HG02870 (cell line): ENCODE measurements around the gene MVK.

Experiments
- ATAC-seq: cut with Tn5 transposase; IDR thresholded peaks from one replicate; pipeline ENCODE4 v1.9.1; 2021; ENCODE audit warnings: mild to moderate bottlenecking, moderate library complexity; ENCODE audit not compliant: unreplicated experiment

MVK gene

GRCh38 chr12:109626378-109627115 lies 53.0 kb downstream of the MVK start:
- ATAC-seq, result no peak

DNA sequence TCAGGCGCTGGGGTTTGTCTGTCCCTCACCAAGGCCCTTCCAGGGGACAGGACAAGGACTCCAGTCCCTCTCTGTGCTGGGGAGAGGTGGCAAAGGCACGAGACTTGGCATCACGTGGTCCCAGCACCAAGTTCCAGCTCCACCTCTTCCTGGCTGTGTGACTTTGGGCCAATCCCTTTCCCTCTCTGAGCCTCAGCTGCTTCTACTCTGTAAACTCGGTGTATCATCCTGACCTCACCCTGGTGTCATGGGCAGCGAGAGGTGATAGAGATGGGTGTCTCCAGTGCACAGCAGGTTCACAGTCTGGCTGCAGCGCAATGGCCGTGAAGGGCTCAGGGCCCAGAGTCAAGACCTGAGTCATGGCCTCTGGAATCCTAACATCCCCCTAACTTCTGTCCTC lies 54.0 kb downstream of the MVK start:
- ATAC-seq, result no peak

DNA sequence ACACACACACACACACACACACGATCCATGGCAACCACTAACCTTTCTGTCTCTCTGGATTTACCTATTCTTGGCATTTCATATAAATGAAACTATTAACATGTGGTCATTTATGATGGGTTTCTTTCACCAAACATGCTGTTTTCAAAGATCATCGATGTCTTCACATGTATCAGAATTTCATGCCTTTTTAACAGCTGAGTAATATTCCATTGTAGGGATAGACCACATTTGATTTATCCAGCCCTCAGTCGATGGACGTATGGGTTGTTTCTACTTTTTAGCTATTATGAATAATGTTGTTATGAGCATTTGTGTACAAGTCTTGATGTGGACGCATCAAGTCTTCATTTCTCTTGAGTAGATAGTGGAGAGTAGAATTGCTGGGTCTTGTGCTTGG lies 56.5 kb downstream of the MVK start:
- no peak for ATAC-seq

DNA sequence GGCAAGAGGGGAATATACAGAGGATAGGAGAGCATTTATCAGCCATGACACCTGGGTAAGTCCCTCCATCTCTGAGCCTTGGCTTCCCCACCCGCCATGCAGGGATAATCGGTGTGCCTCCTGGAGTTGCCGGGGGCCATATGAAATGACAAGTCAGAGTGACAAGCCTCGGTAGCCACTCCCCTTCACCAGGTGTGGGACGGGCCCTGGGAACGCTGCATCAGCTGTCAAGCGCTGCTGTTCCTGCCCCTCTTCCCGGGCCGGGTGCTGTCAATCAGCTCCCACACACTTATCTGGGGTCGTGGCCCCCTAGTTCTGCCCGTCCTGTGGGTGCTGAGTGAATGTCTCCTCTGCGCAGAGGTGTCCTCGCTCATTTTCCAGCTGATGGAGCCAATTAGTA lies 57.2 kb downstream of the MVK start:
- no peak for ATAC-seq

- ATAC-seq, result no peak
Observed at GRCh38 chr12:109631302-109631701, 57.7 kb downstream of the MVK start.

DNA sequence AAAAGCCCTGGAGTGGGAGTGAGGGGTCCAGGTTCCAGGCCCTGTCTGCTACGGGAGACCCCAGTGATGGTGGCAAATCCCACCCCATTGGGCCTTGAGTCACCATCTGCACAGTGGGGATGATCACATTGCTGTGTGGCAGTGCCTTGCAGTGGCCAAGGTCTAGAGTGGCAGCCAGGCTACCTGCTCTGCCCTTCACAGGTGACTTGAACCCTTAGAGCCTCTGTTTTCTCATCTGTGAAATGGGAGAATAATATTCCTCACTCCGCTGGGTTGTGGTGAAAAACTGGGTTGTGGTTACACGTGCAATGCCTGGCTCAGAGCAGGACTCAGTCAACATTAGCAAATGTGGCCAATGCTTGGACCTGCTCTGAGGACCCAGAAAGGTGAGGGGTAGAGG lies 58.2 kb downstream of the MVK start:
- no peak for ATAC-seq

DNA sequence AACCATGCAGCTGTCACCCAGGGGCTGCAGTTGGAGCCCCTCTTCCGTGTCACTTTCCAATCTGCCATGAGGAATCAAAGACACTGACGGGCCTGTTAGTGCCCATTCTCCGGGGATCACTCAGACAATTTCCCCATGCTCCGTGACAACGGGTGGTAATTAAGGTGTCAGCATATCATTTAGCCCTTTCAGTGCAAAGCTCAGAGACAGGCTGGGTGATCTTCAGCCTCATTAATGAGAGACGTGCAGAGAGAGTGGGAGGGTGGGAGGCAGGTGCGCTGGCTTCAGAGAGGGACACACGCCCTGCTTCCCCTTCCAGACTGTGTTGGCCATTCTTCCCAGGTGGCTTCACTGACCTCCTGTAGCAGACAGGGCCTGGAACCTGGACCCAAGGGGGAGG lies 58.7 kb downstream of the MVK start:
- no peak for ATAC-seq

GRCh38 chr12:109635717-109636116 lies 62.1 kb downstream of the MVK start:
- no peak for ATAC-seq

- no peak for ATAC-seq
Observed at GRCh38 chr12:109637348-109637747, 63.8 kb downstream of the MVK start.

DNA sequence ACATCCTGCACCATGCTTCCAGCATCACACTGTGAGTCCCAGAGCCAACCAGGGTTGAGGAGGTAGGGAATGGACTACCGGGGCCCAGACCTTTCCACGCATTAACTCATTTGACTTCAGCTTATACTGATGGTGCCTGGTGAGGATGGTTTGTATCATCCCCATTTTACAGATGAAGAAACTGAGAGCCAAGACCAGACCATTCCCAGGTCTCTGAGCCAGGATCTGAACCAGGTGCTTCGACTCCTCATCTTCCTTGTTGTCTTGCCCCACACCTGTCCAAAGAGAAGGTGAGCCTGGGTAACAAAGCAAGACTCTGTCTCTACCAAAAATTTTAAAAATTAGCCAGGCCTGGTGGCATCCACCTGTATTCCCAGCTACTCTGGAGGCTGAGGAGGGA lies 64.4 kb downstream of the MVK start:
- ATAC-seq, result no peak

GRCh38 chr12:109638735-109639134 lies 65.1 kb downstream of the MVK start:
- ATAC-seq, result no peak

DNA sequence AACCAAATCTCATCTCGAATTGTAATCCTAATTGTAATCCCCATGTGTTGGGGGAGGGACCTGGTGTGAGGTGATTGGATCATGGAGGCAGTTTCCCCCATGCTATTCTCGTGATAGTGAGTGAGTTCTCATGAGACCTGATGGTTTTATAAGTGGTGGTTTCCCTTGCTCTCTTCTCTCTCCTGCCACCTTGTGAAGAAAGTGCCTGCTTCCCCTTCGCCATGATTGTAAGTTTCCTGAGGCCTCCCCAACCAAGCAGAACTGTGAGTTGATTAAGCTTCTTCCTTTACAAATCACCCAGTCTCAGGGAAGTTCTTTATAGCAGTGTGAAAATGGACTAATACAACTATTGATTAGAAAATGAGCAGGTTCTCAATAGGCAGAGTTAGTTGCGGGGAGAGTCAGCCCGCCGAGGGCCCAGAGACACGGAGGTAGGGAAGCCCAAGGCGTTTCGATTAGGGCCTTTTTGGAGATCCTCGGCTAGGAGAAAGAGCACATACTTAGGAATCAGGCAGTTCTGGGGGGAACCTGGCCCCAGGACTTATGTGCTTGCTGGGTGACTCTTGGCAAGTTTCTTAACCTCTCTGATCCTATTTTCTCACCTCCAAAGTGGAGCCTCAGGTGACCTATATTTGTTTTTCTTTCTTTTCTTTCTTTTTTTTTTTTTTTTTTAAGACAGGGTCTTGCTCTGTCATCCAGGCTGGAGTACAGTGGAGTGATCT lies 65.7 kb downstream of the MVK start:
- no peak for ATAC-seq

DNA sequence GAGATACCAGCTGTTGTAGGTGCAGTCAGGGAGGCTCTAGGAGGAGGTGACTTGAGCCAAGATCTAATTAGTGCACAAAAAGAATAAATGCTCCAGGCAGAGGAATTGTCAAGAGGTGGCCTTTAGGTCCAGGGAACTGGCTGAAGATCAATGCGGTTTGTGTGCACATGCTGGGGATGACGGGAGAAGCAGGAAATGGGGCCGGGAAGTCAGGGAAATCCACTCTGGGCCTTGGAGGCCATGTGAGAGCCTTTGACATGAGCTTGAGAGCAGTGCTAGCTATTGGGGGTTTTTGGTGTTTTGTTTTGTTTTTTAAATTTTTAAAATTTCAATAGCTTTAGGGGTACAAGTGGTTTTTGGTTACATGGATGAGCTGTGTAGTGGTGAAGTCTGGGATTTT lies 67.4 kb downstream of the MVK start:
- no peak for ATAC-seq

DNA sequence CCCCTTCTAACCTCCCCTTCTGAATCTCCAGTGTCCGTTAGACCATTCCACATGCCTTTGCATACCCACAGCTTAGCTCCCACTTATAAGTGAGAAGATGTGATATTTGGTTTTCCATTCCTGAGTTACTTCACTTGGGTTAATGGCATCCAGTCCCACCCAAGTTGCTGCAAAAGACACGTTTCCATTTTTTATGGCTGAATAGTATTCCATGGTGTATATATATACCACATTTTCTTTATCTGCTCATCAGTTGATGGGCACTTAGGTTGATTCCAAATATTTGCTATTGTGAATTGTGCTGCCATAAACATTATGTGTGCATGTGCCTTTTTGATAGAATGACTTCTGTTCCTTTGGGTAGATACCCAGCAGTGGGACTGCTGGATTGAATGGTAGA lies 67.8 kb downstream of the MVK start:
- no peak for ATAC-seq

DNA sequence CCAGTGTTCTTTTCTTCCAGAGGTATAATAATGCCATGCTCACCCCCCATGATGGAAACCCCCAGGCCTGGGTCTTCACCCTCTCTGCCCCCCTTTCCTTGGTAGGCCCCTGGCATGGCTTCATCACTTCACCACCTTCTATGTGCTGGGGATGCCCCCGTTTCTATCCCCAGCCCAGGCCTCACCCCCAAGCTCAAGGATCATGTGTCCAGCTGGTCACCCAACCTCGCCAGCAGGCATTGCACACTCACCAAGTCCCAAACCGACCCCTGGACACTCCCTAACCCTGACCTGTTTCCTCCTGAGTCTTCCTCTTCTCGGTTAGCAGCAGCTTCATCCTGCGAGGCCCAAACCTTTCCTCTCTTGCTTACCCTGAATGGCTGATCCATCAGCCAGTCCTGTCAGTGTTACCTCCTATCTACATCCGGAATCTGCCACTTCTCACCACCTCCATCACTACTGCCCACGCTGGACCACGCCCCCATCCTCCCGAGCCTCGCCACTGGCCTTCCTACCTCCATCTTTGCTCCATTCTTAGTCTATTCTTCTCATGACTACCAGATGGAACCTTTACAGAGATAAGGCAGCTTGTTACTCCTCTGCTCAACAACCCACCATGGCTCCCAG lies 69.0 kb downstream of the MVK start:
- no peak for ATAC-seq

GRCh38 chr12:109645194-109645593 lies 71.6 kb downstream of the MVK start:
- ATAC-seq, result no peak

DNA sequence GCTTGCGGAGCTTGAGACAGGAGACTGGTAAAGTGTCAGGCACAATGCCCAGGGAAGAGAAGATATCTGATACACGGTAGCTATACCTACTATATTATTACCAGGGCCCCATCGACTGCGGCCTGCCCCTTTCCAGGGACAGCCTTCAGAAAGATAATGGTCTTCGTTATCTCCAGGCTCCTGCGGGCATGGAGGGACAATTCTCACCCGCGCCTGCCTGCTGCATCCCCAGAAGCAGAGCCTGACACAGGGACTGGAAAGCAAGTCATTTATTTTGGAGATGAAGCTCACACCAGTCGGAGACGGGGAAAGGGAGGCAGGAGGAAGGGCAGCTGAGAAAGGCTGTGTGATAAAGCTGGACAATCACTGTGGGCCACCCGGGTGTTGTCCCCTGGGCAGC lies 72.1 kb downstream of the MVK start:
- no peak for ATAC-seq
